ENCODE measurements around the gene ADPRHL1. TPM values are rescaled to one million over a fixed set of nuclear protein-coding genes. Genes with fewer than 3 reads are reported as not detected.

The ADPRHL1 gene
- total and polyA plus RNA-seq, 2 donors (not counting 1 experiment from before 2014, with no cell fraction given), result 0.28 to 1.3 TPM

GRCh38 chr13:113357529-113357928 is 95.8 kb downstream of the ADPRHL1 start:
- ATAC-seq (ENCODE audit: low read depth) (no peak), DNase-seq (no peak)
- no peak overlapping the region for H3K27ac ChIP-seq (ENCODE audit: low read length in 2 of 2)
- Mint-ChIP-seq H3K4me3 (no peak overlapping the region), H3K27me3 (peaks cover 19% of the 10 kb centered on the region), H3K27ac (no peak overlapping the region), H3K9me3 (ENCODE audit: insufficient read depth) (no peaks in the 10 kb centered on the region), H3K4me1 (peaks cover 1% of the 10 kb centered on the region)
- WGBS (ENCODE audit: insufficient coverage), result 100% methylated on average over 3 of the region's 5 CpGs
- no peaks in the 10 kb centered on the region for H3K4me1 ChIP-seq (ENCODE audit: control insufficient read depth in 2 of 2, insufficient read depth in 2 of 2, low read length in 2 of 2)
- no peak overlapping the region for H3K4me3 ChIP-seq (ENCODE audit: control extremely low read depth in 1 of 5, extremely low read depth in 1 of 5, insufficient read depth in 1 of 5, low read depth in 2 of 5, low read length in 4 of 5)
- no peak overlapping the region for H2AFZ ChIP-seq (ENCODE audit: insufficient read depth, low read depth, low read length, poor library complexity, severe bottlenecking)
- H4K20me1 ChIP-seq (ENCODE audit: control insufficient read depth, insufficient read depth, low read length, poor library complexity, severe bottlenecking), result no peaks in the 10 kb centered on the region
- peaks cover 0 to 15% (median 8%) of the 10 kb centered on the region in 4 experiments for H3K27me3 ChIP-seq (replicated peaks in 1 of 4; ENCODE audit: control extremely low read depth in 1 of 4, control insufficient read depth in 3 of 4, insufficient read depth in 4 of 4, low read length in 3 of 4)
- H3K9ac ChIP-seq (ENCODE audit: low read length), result no peak overlapping the region
- TF ChIP-seq EZH2 (IDR thresholded peaks at IDR 0.05; ENCODE audit: borderline replicate concordance, insufficient read depth, low read depth, low read length, poor library complexity, severe bottlenecking) (no peak), CTCF (IDR thresholded peaks at IDR 0.05) (no peak)
- ChIA-PET POLR2A (no interaction called here), CTCF (no interaction called here)
- H3K4me2 ChIP-seq (replicated peaks; ENCODE audit: low read depth, low read length, poor library complexity, severe bottlenecking), result no peak overlapping the region
- H3K9me3 ChIP-seq (ENCODE audit: control extremely low read depth in 1 of 3, control insufficient read depth in 2 of 3, insufficient read depth in 1 of 3, low read length in 2 of 3), result peaks cover 0 to 7% (median 0%) of the 10 kb centered on the region in 3 donors
- H3K36me3 ChIP-seq (replicated peaks in 1 of 2; ENCODE audit: control extremely low read depth in 1 of 2, control insufficient read depth in 1 of 2, extremely low read depth in 1 of 2, insufficient read depth in 2 of 2, low read length in 1 of 2), result no peaks in the 10 kb centered on the region
- H3K79me2 ChIP-seq (ENCODE audit: control insufficient read depth, insufficient read depth, low read length), result no peaks in the 10 kb centered on the region
- intact Hi-C loops (cut with micrococcal nuclease), result no loop called here

GRCh38 chr13:113356596-113356995 is 96.7 kb downstream of the ADPRHL1 start:
- H3K79me2 ChIP-seq (ENCODE audit: control insufficient read depth, insufficient read depth, low read length), result no peaks in the 10 kb centered on the region
- ATAC-seq (ENCODE audit: low read depth), result no peak
- no peak for DNase-seq
- intact Hi-C loops (cut with micrococcal nuclease), result no loop called here
- no peak for TF ChIP-seq CTCF (IDR thresholded peaks at IDR 0.05)
- no peak for TF ChIP-seq EZH2 (IDR thresholded peaks at IDR 0.05; ENCODE audit: borderline replicate concordance, insufficient read depth, low read depth, low read length, poor library complexity, severe bottlenecking)
- H3K27ac ChIP-seq (ENCODE audit: low read length in 2 of 2), result no peak overlapping the region
- Mint-ChIP-seq H3K27me3 (peaks cover 22% of the 10 kb centered on the region), H3K4me1 (peaks cover 1% of the 10 kb centered on the region), H3K9me3 (ENCODE audit: insufficient read depth) (no peaks in the 10 kb centered on the region), H3K27ac (no peak overlapping the region), H3K4me3 (no peak overlapping the region)
- H3K4me2 ChIP-seq (replicated peaks; ENCODE audit: low read depth, low read length, poor library complexity, severe bottlenecking), result no peak overlapping the region
- H3K9me3 ChIP-seq (ENCODE audit: control extremely low read depth in 1 of 3, control insufficient read depth in 2 of 3, insufficient read depth in 1 of 3, low read length in 2 of 3), result peaks cover 0 to 5% (median 0%) of the 10 kb centered on the region in 3 donors
- 75% methylated on average over 1 of the region's 4 CpGs for WGBS (ENCODE audit: insufficient coverage)
- POLR2A ChIA-PET, result no interaction called here
- CTCF ChIA-PET, result no interaction called here
- peaks cover 0 to 10% (median 7%) of the 10 kb centered on the region in 4 experiments for H3K27me3 ChIP-seq (replicated peaks in 1 of 4; ENCODE audit: control extremely low read depth in 1 of 4, control insufficient read depth in 3 of 4, insufficient read depth in 4 of 4, low read length in 3 of 4)
- H3K36me3 ChIP-seq (replicated peaks in 1 of 2; ENCODE audit: control extremely low read depth in 1 of 2, control insufficient read depth in 1 of 2, extremely low read depth in 1 of 2, insufficient read depth in 2 of 2, low read length in 1 of 2), result no peaks in the 10 kb centered on the region
- H3K4me1 ChIP-seq (ENCODE audit: control insufficient read depth in 2 of 2, insufficient read depth in 2 of 2, low read length in 2 of 2), result no peaks in the 10 kb centered on the region
- H4K20me1 ChIP-seq (ENCODE audit: control insufficient read depth, insufficient read depth, low read length, poor library complexity, severe bottlenecking), result no peaks in the 10 kb centered on the region
- no peak overlapping the region for H2AFZ ChIP-seq (ENCODE audit: insufficient read depth, low read depth, low read length, poor library complexity, severe bottlenecking)
- H3K4me3 ChIP-seq (ENCODE audit: control extremely low read depth in 1 of 5, extremely low read depth in 1 of 5, insufficient read depth in 1 of 5, low read depth in 2 of 5, low read length in 4 of 5), result no peak overlapping the region
- H3K9ac ChIP-seq (ENCODE audit: low read length), result no peak overlapping the region
